GM12878 (cell line): ENCODE measurements around the gene SLC35D2. TPM values are rescaled to one million over a fixed set of nuclear protein-coding genes. Genes with fewer than 3 reads are reported as not detected.

Source experiments
- ATAC-seq: fragments of 200-7000 bp; cut with Tn5 transposase; 3 replicates; pipeline ENCODE4 v1.9.1; 2020; ENCODE audit warnings: mild to moderate bottlenecking, moderate library complexity
- BruUV-seq: library from RNA; stranded (reverse); fragments of 400-500 nt; replicated peaks from 2 replicates; lab custom pipeline; 2021; lab: Mats Ljungman, UMichigan
- CTCF ChIA-PET: fragments of 300-600 bp; sonication (Branson Sonifier 250); formaldehyde crosslinking; extraction: SDS; loops from one replicate; lab custom pipeline; 2021; ENCODE audit warnings: inconsistent platforms; lab: Yijun Ruan, JAX
- POLR2A ChIA-PET: fragments of 350-600 bp; formaldehyde crosslinking; extraction: SDS; loops from one replicate; lab custom pipeline; 2021; ENCODE audit warnings: inconsistent platforms; lab: Charles Lee
- RAD21 ChIA-PET: fragments of 300-600 bp; sonication (Branson Sonifier 250); formaldehyde crosslinking; loops from one replicate; lab custom pipeline; 2023; ENCODE audit warnings: antibody characterized with exemption; ENCODE audit not compliant: unreplicated experiment; lab: Charles Lee
- SMC1A ChIA-PET: fragments of 300-600 bp; sonication (Branson Sonifier 250); formaldehyde crosslinking; loops from one replicate; lab custom pipeline; 2023; ENCODE audit not compliant: unreplicated experiment, uncharacterized antibody; lab: Charles Lee
- DNase-seq: peaks from one replicate; pipeline ENCODE4 v3.0.0-alpha.2; 2011; ENCODE audit warnings: low read depth, low spot score
- FAIRE-seq: peaks from 3 replicates; lab custom pipeline; 2011; peaks lifted over from hg19 to GRCh38; lab: Jason Lieb, UNC
- H2AFZ ChIP-seq: 2 replicates; pipeline ENCODE4 v1.6.0; 2011; ENCODE audit warnings: low read depth, low read length, control low read depth; ENCODE audit not compliant: control insufficient read depth
- H3K27ac ChIP-seq: 2 replicates; pipeline ENCODE4 v1.5.1; 2011; ENCODE audit warnings: control low read depth; ENCODE audit not compliant: control insufficient read depth, insufficient read depth
- H3K27me3 ChIP-seq, 2 experiments: replicated peaks in 1 of 2; 2 replicates each; pipeline versions ENCODE4 v1.6.0 to v1.6.1; 2011; ENCODE audit warnings: low read length in 1 of 2; ENCODE audit not compliant: control insufficient read depth in 2 of 2, insufficient read depth in 2 of 2
- H3K36me3 ChIP-seq, 2 experiments: 2 replicates each; pipeline ENCODE4 v1.5.1; 2011; ENCODE audit warnings: low read length in 1 of 2; ENCODE audit not compliant: control insufficient read depth in 2 of 2, insufficient read depth in 2 of 2
- H3K4me1 ChIP-seq: 2 replicates; pipeline ENCODE4 v1.6.1; 2011; ENCODE audit warnings: mild to moderate bottlenecking, low read length, moderate library complexity, mixed read lengths; ENCODE audit not compliant: control insufficient read depth, insufficient read depth
- H3K4me2 ChIP-seq: 2 replicates; pipeline ENCODE4 v1.6.0; 2011; ENCODE audit warnings: control low read depth; ENCODE audit not compliant: control insufficient read depth, insufficient read depth
- H3K4me3 ChIP-seq: fragments of 200-600 bp; sonication (generic); 2 replicates; pipeline ENCODE4 v1.5.1; 2016
- H3K79me2 ChIP-seq: 2 replicates; pipeline ENCODE4 v1.6.0; 2011; ENCODE audit warnings: low read length; ENCODE audit not compliant: control insufficient read depth, insufficient read depth
- H3K9ac ChIP-seq: 2 replicates; pipeline ENCODE4 v1.8.0; 2011; ENCODE audit warnings: low read length, control low read depth, mixed read lengths; ENCODE audit not compliant: control insufficient read depth, insufficient read depth
- H3K9me3 ChIP-seq: replicated peaks from 3 replicates; pipeline ENCODE4 v1.5.1; 2011; ENCODE audit warnings: mild to moderate bottlenecking, low read length; ENCODE audit not compliant: control insufficient read depth, insufficient read depth
- H4K20me1 ChIP-seq: 2 replicates; pipeline ENCODE4 v1.6.0; 2011; ENCODE audit not compliant: control insufficient read depth, insufficient read depth
- ATF3 ChIP-seq: IDR thresholded peaks from 2 replicates; pipeline ENCODE4 v1.6.1; 2011; ENCODE audit warnings: low read depth, mild to moderate bottlenecking, low read length, moderate library complexity, borderline replicate concordance; ENCODE audit errors: extremely low read depth
- EP300 ChIP-seq, 2 experiments: fragments of 150-350 bp in 1 of 2; IDR thresholded peaks; 2 replicates each; pipeline ENCODE4 v1.6.1; 2011 to 2012; ENCODE audit warnings: low read depth in 2 of 2, low read length in 2 of 2, borderline replicate concordance in 1 of 2, improper control_type of control experiment in 1 of 2, inconsistent platforms in 1 of 2; ENCODE audit not compliant: control insufficient read depth in 1 of 2
- EZH2 ChIP-seq: IDR thresholded peaks from 2 replicates; pipeline ENCODE4 v1.6.1; 2012; ENCODE audit warnings: low read depth, mild to moderate bottlenecking, control low read depth, inconsistent platforms, low read length, borderline replicate concordance; ENCODE audit not compliant: control insufficient read depth
- IKZF1 ChIP-seq: fragments of 450-650 bp; conservative IDR thresholded peaks from 2 replicates; pipeline ENCODE4 v1.6.1; 2017; ENCODE audit warnings: antibody characterized with exemption, mild to moderate bottlenecking
- KDM1A ChIP-seq: fragments of 200-600 bp; sonication (generic); IDR thresholded peaks from 2 replicates; pipeline ENCODE4 v1.6.1; 2016; ENCODE audit warnings: borderline replicate concordance
- MTA2 ChIP-seq: fragments of 450-650 bp; IDR thresholded peaks from 2 replicates; pipeline ENCODE4 v1.6.1; 2016; ENCODE audit warnings: low read depth, mild to moderate bottlenecking, moderate library complexity
- MYC ChIP-seq: IDR thresholded peaks from 2 replicates; pipeline ENCODE4 v1.6.1; 2011; ENCODE audit warnings: mild to moderate bottlenecking, low read length, moderate library complexity, inconsistent platforms; ENCODE audit not compliant: insufficient read depth, insufficient replicate concordance, insufficient read length, severe bottlenecking
- NR2C1 ChIP-seq: fragments of 450-650 bp; IDR thresholded peaks from 2 replicates; pipeline ENCODE4 v1.6.1; 2017; ENCODE audit warnings: antibody characterized with exemption, mild to moderate bottlenecking, moderate library complexity
- POLR2AphosphoS5 ChIP-seq: IDR thresholded peaks from 2 replicates; pipeline ENCODE4 v1.6.1; 2011; ENCODE audit warnings: mild to moderate bottlenecking, low read length, inconsistent platforms
- SKIL ChIP-seq: fragments of 450-650 bp; IDR thresholded peaks from 2 replicates; pipeline ENCODE4 v1.6.1; 2017; ENCODE audit warnings: mild to moderate bottlenecking, low read depth, inconsistent platforms; ENCODE audit not compliant: poor library complexity, severe bottlenecking
- SMAD1 ChIP-seq: fragments of 450-650 bp; IDR thresholded peaks from 2 replicates; pipeline ENCODE4 v1.6.1; 2018; ENCODE audit warnings: mild to moderate bottlenecking, low read depth; ENCODE audit not compliant: partially characterized antibody
- ZNF622 ChIP-seq: fragments of 450-650 bp; IDR thresholded peaks from 2 replicates; pipeline ENCODE4 v1.6.1; 2017; ENCODE audit warnings: mild to moderate bottlenecking, inconsistent platforms
- WGBS: methylation state at CpG from one replicate; pipeline ENCODE4 v1.1.6; 2016; ENCODE audit warnings: low lambda C conversion rate; ENCODE audit not compliant: insufficient replicate concordance, insufficient coverage; ENCODE audit errors: missing lambda C conversion rate; 5-methylcytosine and 5-hydroxymethylcytosine counted together
- in situ Hi-C: fragments of 300-500 bp; cut with MboI; formaldehyde crosslinking; loops from 9 replicates; pipeline ENCODE4 v1.14.3; 2018; ENCODE audit warnings: mixed read lengths
- intact Hi-C: fragments of 100-400 bp; cut with micrococcal nuclease; formaldehyde crosslinking; loops from one replicate; pipeline ENCODE4 v1.14.2; 2022; ENCODE audit not compliant: unreplicated experiment
- polyA plus RNA-seq, 11 experiments: library from polyadenylated mRNA; depleted of rRNA in 4 of 11; unstranded in 6 of 11; stranded (reverse) in 5 of 11; fragments of >200 nt; fragmentation: Nextera tagmentation in 4 of 11; fragmentation: Illumina TruSeq in 1 of 11; extraction: Ambion mirVana in 4 of 11; extraction: Trizol in 1 of 11; gene quantifications; 1 replicate in 1 of 11; 2 replicates in 10 of 11; pipeline versions ENCODE4 v1.2.1 to v1.2.3, GENCODE V29; 2011 to 2016; ENCODE audit warnings: inconsistent platforms in 2 of 11, missing spikeins in 2 of 11, low read depth in 1 of 11
- total RNA-seq, 4 experiments: library from RNA; depleted of rRNA in 3 of 4; stranded (reverse); fragments of >200 nt in 3 of 4; fragmentation: Illumina TruSeq in 1 of 4; extraction: Trizol in 1 of 4; gene quantifications; 2 replicates each; pipeline versions ENCODE4 v1.2.1 to v1.2.3, GENCODE V29; 2013 to 2021

Gene SLC35D2
- total and polyA plus RNA-seq, 10 of the 15 experiments (the other 5 are each of a cell fraction or from before 2014, with no cell fraction given) = 0.64 to 6.3 (median 3.5) TPM

GRCh38 chr9:96395964-96396363, 12.5 kb upstream of the SLC35D2 start (continued):
- no peak for TF ChIP-seq ZNF622
- no peak for TF ChIP-seq POLR2AphosphoS5
- TF ChIP-seq MYC = no peak
- TF ChIP-seq ATF3 = no peak
- TF ChIP-seq EP300 (IDR thresholded peaks at IDR 0.05; ENCODE audit: borderline replicate concordance in 1 of 2, control insufficient read depth in 1 of 2, low read depth in 2 of 2, low read length in 2 of 2) = no peak
- no peak for TF ChIP-seq IKZF1

GRCh38 chr9:96394832-96395496, 11.5 kb upstream of the SLC35D2 start:
- CTCF ChIA-PET = interaction anchor here (0.6 to 1.6 kb wide), 3 partner anchors 19 to 723 kb away, joined by 3 to 4 read pairs (median 4); no protein-coding TSS in a partner anchor
- BruUV-seq = no TSS peak

More at GRCh38 chr9:96394832-96395496, 11.5 kb upstream of the SLC35D2 start:
- in situ Hi-C loops = no loop called here
- ChIA-PET POLR2A (interaction anchor here (1.3 kb wide), 1 partner anchor 12 kb away, joined by 3 read pairs; the partner anchor contains the start of gene SLC35D2), SMC1A (interaction anchor here (0.5 to 1.3 kb wide), 3 partner anchors 14 to 55 kb away, joined by 3 to 4 read pairs (median 4); partner anchors contain the start of gene HABP4), RAD21 (no interaction called here)
- H3K4me2 ChIP-seq = no peak overlapping the region
- peaks cover 11% of the 10 kb centered on the region for H3K79me2 ChIP-seq
- 98% methylated on average over 6 of the region's 6 CpGs for WGBS
- H3K27ac ChIP-seq = no peak overlapping the region
- intact Hi-C loops = no loop called here
- H3K9me3 ChIP-seq = no peaks in the 10 kb centered on the region
- DNase-seq (no peak), FAIRE-seq (no peak), ATAC-seq (no peak)
- no peak overlapping the region for H2AFZ ChIP-seq
- H3K9ac ChIP-seq = no peak overlapping the region
- no peaks in the 10 kb centered on the region for H4K20me1 ChIP-seq
- H3K4me1 ChIP-seq = peaks cover 11% of the 10 kb centered on the region
- TF ChIP-seq NR2C1 (no peak), SKIL (no peak), MTA2 (no peak), EZH2 (no peak), KDM1A (no peak), SMAD1 (no peak)
- H3K4me3 ChIP-seq = no peak overlapping the region
- H3K36me3 ChIP-seq = peaks cover 7 to 16% of the 10 kb centered on the region in 2 experiments
- H3K27me3 ChIP-seq = no peaks in the 10 kb centered on the region
